ENCODE data around the gene RAB3B. TPM values are rescaled to one million over a fixed set of nuclear protein-coding genes. Genes with fewer than 3 reads are reported as not detected.

Gene RAB3B
- total and polyA plus RNA-seq, 9 of the 15 experiments (the other 6 are each of a cell fraction or from before 2014, with no cell fraction given) = 0.07 to 0.47 (median 0.27) TPM

DNA sequence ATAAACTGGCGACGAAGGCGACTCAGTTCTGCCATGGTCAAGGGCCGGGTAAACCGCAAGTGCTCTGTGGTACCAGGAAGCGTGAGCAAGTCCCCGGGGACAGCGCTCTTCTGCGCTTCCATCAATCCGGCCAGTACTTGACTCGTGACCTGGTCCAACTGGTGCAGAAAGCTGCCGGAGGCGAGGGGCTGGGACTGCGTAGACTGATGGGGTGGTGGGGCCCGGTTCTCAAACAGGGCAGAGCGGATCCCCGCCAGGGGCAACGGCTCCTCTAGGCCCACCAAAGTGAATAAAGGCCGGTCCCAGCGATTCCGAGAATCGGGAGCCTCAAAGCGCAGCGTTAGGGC lies 42.3 kb upstream of the RAB3B start (continued):
- TF ChIP-seq RCOR1 (IDR thresholded peaks at IDR 0.05; ENCODE audit: borderline replicate concordance in 1 of 2, low read depth in 2 of 2, low read length in 2 of 2) (0 out of 4 replicates have a peak, but pooled peaks of 1 of the 2 experiments have one; percentile 30), SETDB1 (IDR thresholded peaks at IDR 0.05; ENCODE audit: low read length) (no peak), CCAR2 (IDR thresholded peaks at IDR 0.05; ENCODE audit: low read depth, low read length) (no peak), SMARCE1 (IDR thresholded peaks at IDR 0.05) (no peak), ZNF217 (CRISPR knock-in tag; IDR thresholded peaks at IDR 0.05) (no peak), ESRRA (IDR thresholded peaks at IDR 0.05; ENCODE audit: borderline replicate concordance, low read depth) (no peak; the same call in 1 of the 2 replicates), TCF7L2 (IDR thresholded peaks at IDR 0.05; ENCODE audit: low read depth, low read length) (no peak), FOXP1 (CRISPR knock-in tag; IDR thresholded peaks at IDR 0.05) (no peak), ZNF274 (IDR thresholded peaks at IDR 0.05; ENCODE audit: borderline replicate concordance, low read depth, low read length) (no peak), SMARCA5 (IDR thresholded peaks at IDR 0.05) (no peak), CHD1 (IDR thresholded peaks at IDR 0.05; ENCODE audit: low read length) (peak; percentile 64), STAT5B (CRISPR knock-in tag; IDR thresholded peaks at IDR 0.05) (no peak), HMG20A (CRISPR knock-in tag; conservative IDR thresholded peaks at IDR 0.05) (no peak), ZFP30 (CRISPR knock-in tag; IDR thresholded peaks at IDR 0.05; ENCODE audit: borderline replicate concordance) (no peak), CBFA2T3 (IDR thresholded peaks at IDR 0.05) (no peak), GABPA (tag; conservative IDR thresholded peaks at IDR 0.05; ENCODE audit: low read depth) (no peak), ATF7 (IDR thresholded peaks at IDR 0.05) (no peak), DACH1 (IDR thresholded peaks at IDR 0.05; ENCODE audit: partially characterized antibody) (no peak), EP400 (IDR thresholded peaks at IDR 0.05) (no peak), PTBP1 (IDR thresholded peaks at IDR 0.05; ENCODE audit: low read depth, low read length) (no peak), ZC3H4 (CRISPR knock-in tag; IDR thresholded peaks at IDR 0.05; ENCODE audit: borderline replicate concordance) (no peak), ZKSCAN3 (CRISPR knock-in tag; IDR thresholded peaks at IDR 0.05) (no peak)
- TF ChIP-seq, protein P1, sequence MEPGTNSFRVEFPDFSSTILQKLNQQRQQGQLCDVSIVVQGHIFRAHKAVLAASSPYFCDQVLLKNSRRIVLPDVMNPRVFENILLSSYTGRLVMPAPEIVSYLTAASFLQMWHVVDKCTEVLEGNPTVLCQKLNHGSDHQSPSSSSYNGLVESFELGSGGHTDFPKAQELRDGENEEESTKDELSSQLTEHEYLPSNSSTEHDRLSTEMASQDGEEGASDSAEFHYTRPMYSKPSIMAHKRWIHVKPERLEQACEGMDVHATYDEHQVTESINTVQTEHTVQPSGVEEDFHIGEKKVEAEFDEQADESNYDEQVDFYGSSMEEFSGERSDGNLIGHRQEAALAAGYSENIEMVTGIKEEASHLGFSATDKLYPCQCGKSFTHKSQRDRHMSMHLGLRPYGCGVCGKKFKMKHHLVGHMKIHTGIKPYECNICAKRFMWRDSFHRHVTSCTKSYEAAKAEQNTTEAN (CRISPR knock-in tag; IDR thresholded peaks at IDR 0.05) = no peak
- TF ChIP-seq, protein P2, sequence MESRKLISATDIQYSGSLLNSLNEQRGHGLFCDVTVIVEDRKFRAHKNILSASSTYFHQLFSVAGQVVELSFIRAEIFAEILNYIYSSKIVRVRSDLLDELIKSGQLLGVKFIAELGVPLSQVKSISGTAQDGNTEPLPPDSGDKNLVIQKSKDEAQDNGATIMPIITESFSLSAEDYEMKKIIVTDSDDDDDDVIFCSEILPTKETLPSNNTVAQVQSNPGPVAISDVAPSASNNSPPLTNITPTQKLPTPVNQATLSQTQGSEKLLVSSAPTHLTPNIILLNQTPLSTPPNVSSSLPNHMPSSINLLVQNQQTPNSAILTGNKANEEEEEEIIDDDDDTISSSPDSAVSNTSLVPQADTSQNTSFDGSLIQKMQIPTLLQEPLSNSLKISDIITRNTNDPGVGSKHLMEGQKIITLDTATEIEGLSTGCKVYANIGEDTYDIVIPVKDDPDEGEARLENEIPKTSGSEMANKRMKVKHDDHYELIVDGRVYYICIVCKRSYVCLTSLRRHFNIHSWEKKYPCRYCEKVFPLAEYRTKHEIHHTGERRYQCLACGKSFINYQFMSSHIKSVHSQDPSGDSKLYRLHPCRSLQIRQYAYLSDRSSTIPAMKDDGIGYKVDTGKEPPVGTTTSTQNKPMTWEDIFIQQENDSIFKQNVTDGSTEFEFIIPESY (CRISPR knock-in tag; IDR thresholded peaks at IDR 0.05) = no peak
- TF ChIP-seq, protein P3, sequence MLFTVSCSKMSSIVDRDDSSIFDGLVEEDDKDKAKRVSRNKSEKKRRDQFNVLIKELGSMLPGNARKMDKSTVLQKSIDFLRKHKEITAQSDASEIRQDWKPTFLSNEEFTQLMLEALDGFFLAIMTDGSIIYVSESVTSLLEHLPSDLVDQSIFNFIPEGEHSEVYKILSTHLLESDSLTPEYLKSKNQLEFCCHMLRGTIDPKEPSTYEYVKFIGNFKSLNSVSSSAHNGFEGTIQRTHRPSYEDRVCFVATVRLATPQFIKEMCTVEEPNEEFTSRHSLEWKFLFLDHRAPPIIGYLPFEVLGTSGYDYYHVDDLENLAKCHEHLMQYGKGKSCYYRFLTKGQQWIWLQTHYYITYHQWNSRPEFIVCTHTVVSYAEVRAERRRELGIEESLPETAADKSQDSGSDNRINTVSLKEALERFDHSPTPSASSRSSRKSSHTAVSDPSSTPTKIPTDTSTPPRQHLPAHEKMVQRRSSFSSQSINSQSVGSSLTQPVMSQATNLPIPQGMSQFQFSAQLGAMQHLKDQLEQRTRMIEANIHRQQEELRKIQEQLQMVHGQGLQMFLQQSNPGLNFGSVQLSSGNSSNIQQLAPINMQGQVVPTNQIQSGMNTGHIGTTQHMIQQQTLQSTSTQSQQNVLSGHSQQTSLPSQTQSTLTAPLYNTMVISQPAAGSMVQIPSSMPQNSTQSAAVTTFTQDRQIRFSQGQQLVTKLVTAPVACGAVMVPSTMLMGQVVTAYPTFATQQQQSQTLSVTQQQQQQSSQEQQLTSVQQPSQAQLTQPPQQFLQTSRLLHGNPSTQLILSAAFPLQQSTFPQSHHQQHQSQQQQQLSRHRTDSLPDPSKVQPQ (CRISPR knock-in tag; IDR thresholded peaks at IDR 0.05; ENCODE audit: borderline replicate concordance) = no peak
- TF ChIP-seq, protein P4, sequence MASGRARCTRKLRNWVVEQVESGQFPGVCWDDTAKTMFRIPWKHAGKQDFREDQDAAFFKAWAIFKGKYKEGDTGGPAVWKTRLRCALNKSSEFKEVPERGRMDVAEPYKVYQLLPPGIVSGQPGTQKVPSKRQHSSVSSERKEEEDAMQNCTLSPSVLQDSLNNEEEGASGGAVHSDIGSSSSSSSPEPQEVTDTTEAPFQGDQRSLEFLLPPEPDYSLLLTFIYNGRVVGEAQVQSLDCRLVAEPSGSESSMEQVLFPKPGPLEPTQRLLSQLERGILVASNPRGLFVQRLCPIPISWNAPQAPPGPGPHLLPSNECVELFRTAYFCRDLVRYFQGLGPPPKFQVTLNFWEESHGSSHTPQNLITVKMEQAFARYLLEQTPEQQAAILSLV (tag; IDR thresholded peaks at IDR 0.05) = no peak
